PFSK-1 (cell line): ENCODE results near the gene SIPA1L3.

ENCODE experiments used
- FOXP2 ChIP-seq: optimal IDR thresholded peaks from 2 replicates; pipeline ENCODE3; 2011; ENCODE audit warnings: borderline replicate concordance, control low read depth, inconsistent platforms; ENCODE audit not compliant: insufficient read depth; ENCODE audit errors: extremely low read length, extremely low read depth
- POLR2AphosphoS5 ChIP-seq: IDR thresholded peaks from 2 replicates; pipeline ENCODE4 v1.6.1; 2012; ENCODE audit warnings: low read depth, mild to moderate bottlenecking, control low read depth, low read length, moderate library complexity
- REST ChIP-seq, 2 experiments: IDR thresholded peaks; 2 replicates each; pipeline versions ENCODE4 v1.6.1 to v1.8.0; 2011 to 2012; ENCODE audit warnings: low read depth in 2 of 2, low read length in 2 of 2, control low read depth in 1 of 2, inconsistent platforms in 1 of 2, mild to moderate bottlenecking in 1 of 2, moderate library complexity in 1 of 2; ENCODE audit not compliant: insufficient read depth in 1 of 2
- SIN3A ChIP-seq: IDR thresholded peaks from 2 replicates; pipeline ENCODE4 v1.6.1; 2012; ENCODE audit warnings: mild to moderate bottlenecking, low read length, moderate library complexity, borderline replicate concordance; ENCODE audit not compliant: insufficient read depth
- TAF1 ChIP-seq: IDR thresholded peaks from 2 replicates; pipeline ENCODE4 v1.6.1; 2012; ENCODE audit warnings: low read length, control low read depth, borderline replicate concordance; ENCODE audit not compliant: insufficient read depth

Gene SIPA1L3

DNA sequence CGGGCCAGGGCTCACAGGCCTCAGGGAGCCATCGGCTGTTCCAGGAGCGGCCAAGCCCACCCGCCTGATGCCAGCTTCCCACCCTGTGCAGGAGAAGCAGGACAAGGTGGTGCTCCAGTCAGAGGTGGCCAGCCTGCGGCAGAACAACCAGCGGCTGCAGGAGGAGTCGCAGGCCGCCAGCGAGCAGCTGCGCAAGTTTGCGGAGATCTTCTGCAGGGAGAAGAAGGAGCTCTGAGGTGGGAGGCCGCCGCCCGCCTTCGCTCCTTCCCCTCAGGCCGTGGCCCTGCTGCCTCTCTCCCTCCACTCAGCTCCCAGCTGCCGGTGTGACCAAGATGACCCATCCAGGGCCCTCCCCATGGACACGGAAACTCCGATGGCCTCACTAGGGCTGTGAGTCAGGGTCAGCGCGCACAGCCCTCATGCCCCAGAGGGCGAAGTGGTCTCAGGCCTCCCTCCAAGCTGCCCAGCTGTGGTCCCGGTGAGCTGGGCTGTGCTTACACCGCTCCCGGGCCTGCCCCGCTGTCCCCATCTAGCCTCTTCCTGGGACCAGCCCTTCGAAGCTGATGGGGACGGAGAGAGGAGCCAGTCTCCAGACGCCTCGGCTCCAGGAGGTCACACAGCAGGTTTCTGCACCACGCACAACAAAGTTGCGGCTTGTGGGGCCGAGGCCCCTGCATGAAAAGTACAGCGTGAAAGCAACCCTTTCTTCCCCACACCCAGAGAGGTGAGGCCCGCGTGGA, 299.2 kb downstream of the SIPA1L3 start:
- TF ChIP-seq FOXP2 (no peak), SIN3A (no peak), TAF1 (no peak), REST (IDR thresholded peaks at IDR 0.05; ENCODE audit: insufficient read depth in 1 of 2, low read depth in 2 of 2, low read length in 2 of 2) (no peak), POLR2AphosphoS5 (no peak)

GRCh38 chr19:38206928-38207327, 299.9 kb downstream of the SIPA1L3 start:
- TF ChIP-seq SIN3A (no peak), FOXP2 (no peak), POLR2AphosphoS5 (no peak), REST (IDR thresholded peaks at IDR 0.05; ENCODE audit: insufficient read depth in 1 of 2, low read depth in 2 of 2, low read length in 2 of 2) (no peak), TAF1 (no peak)

- TF ChIP-seq POLR2AphosphoS5 (no peak), SIN3A (no peak), REST (IDR thresholded peaks at IDR 0.05; ENCODE audit: insufficient read depth in 1 of 2, low read depth in 2 of 2, low read length in 2 of 2) (no peak), FOXP2 (no peak), TAF1 (no peak)
These were observed 300.5 kb downstream of the SIPA1L3 start for GRCh38 chr19:38207543-38207942.

- TF ChIP-seq FOXP2 (no peak), REST (IDR thresholded peaks at IDR 0.05; ENCODE audit: insufficient read depth in 1 of 2, low read depth in 2 of 2, low read length in 2 of 2) (no peak), POLR2AphosphoS5 (no peak), TAF1 (no peak), SIN3A (no peak)
These were observed 301.6 kb downstream of the SIPA1L3 start for GRCh38 chr19:38208571-38208970.
